ENCODE data around the gene TMPRSS11A.

Gene TMPRSS11A

DNA sequence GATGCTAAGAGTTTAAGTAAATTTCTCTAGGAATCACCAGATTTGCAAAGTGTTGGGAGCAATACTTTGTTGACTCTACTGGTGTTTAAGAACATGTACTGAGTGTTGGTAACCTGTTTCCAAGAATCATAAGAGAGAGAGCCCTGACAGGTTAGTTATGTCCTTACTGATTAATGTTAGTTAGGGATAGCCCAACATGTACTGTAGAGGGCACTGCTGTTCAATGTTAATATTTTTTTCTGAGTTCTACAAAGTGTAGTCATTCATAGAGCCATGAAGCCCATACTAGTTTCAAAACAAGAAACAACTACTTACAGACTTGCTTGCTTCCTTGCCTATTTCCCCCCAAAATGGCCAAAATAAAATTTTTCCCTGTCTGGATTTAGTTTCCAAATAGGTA is 91.4 kb downstream of the TMPRSS11A start:
- no peak for DNase-seq (ENCODE audit: low read depth in 2 of 2)

DNA sequence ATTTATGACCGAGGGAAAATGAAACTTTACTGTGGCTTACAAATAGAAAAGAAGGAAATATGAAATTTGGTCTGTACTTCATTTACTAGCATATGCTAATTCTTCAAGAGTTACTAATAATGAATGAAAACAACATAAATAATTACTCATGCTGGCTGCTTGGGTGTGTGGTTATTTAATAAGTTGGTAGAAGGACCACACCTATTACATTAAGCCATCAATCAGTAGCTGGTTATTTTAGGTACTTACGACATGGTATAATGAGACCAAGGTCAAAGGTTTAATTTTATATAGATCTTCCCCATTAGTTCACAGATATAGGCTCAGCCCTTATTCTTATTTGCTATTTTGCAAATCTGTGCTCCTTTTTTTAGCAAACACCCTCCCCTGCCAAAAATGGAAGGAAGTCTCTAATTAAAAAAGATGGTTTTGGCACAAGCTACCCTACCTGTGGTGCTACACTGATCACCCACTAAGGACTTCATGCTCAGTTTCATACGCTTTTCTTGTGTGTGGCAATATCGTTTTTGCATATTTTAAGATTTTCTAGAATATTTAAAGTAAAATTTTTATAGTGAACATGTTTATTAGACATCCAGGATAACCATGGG is 93.6 kb downstream of the TMPRSS11A start:
- no peak for DNase-seq (ENCODE audit: low read depth in 2 of 2)

DNA sequence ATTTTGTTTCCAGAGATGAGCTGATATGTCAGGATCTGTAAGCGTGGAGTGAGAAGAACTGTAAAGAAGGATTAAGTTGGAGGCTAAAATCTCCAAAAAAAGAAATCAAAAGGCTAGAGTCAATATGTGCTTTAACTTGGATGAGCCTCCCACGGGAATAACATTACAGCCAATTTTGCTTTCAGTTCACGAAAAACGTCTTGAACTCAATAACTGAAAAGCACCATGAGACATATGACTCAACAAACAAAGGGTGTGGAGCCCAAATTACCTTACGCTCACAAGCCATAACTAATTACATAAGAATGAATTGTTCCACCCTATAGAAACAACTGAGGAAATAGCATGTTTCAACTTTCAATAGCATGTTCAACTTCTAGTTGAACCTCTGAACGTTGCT is 101.8 kb downstream of the TMPRSS11A start:
- no peak for DNase-seq (ENCODE audit: low read depth in 2 of 2)

Measured in stimulated activated CD4-positive, alpha-beta T cell treated with anti-CD3 and anti-CD28 coated beads, Interleukin-15, amount 100 ng/mL, for 48 hours (primary cell).